GM19099 (cell line): Measurements from ENCODE around the gene C1orf232.

ENCODE experiments used
- POLR2A ChIP-seq: IDR thresholded peaks from 3 replicates; pipeline ENCODE4 v1.6.1; 2011; ENCODE audit warnings: low read depth; ENCODE audit not compliant: insufficient read length; ENCODE audit errors: extremely low read depth

C1orf232 gene

GRCh38 chr1:26188477-26188876 is 19.7 kb upstream of the C1orf232 start:
- TF ChIP-seq POLR2A, result no peak

GRCh38 chr1:26187882-26188281 is 19.1 kb upstream of the C1orf232 start:
- TF ChIP-seq POLR2A, result no peak

DNA sequence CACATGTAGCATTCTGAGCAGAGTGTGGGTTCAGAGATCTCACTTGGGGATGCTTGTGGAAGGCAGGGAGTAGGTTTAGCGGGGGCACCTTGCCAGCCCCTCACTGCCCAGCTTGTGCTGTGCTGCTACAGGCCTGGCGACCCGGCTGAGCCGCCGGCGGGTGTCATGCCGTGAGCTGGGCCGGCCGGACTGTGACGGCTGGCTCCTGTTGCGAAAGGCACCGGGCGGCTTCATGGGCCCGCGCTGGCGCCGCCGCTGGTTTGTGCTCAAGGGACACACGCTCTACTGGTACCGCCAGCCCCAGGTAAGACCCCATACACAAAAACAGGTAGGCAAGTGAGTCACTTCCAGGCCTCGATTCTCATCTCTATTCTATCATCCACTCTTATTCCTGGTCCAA is 16.1 kb upstream of the C1orf232 start:
- no peak for TF ChIP-seq POLR2A

DNA sequence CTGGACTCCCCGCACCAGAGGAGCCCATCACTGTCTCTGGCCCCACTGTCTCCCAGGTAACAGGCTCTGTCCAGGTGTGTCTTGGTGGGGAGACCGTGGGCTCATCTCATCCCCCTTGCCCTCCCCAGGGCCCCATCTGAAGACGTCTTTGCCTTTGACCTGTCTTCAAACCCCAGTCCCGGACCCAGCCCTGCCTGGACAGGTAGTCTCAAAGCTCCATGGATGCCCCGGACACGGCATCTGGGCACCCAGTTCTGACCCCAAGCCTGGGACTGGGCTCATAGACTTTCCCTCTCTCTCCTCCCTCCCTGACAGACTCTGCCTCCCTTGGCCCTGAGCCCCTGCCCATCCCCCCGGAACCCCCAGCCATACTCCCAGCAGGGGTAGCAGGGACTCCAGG is 15.3 kb upstream of the C1orf232 start:
- no peak for TF ChIP-seq POLR2A

GRCh38 chr1:26182383-26182696 is 13.6 kb upstream of the C1orf232 start:
- TF ChIP-seq POLR2A, result no peak

DNA sequence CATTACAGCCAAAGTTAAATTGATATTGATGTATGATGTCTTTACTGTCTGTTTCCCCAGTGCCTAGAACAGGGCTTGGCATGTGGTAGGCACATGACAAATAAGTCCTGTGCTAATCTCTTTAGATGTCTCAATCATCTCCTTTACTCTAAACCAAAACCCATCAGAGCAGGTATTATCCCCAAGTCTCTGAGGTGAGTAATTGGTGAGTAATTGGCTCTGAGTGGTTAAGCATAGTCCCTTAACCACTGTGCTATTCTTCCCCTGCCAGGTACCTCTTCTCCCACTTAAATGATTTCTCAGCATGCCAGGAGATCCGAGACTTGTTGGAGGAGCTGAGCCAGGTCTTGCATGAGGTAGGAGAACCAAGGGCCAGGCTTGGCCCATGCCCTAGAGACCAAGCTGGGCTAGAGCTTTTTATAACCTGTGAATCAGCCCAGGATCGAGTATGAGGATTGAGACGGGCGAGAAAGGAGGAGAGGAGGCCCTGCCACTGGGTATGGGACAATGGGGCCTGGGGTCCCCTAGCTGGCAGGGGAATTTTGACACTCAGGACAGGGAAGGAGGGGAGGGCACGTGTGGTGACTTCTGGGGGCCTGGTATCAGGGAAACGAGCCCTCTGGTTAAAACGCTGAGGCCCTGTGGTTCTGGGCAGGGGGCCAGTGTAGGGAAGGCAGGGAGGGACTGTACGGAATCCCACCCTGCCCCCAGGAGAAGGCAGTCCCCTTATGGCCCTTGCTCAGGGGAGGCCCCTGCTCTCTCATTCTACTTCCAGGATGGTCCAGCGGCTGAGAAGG is 13.0 kb upstream of the C1orf232 start:
- TF ChIP-seq POLR2A, result no peak

GRCh38 chr1:26180010-26180506 is 11.3 kb upstream of the C1orf232 start:
- TF ChIP-seq POLR2A, result no peak

- TF ChIP-seq POLR2A, result no peak
Observed at GRCh38 chr1:26177182-26177684, 8.5 kb upstream of the C1orf232 start, which contains the start of gene CNKSR1. TSS of gene CNKSR1 (plus strand) at chr1:26177491. CDS start at chr1:26177548, 57 bp downstream.

DNA sequence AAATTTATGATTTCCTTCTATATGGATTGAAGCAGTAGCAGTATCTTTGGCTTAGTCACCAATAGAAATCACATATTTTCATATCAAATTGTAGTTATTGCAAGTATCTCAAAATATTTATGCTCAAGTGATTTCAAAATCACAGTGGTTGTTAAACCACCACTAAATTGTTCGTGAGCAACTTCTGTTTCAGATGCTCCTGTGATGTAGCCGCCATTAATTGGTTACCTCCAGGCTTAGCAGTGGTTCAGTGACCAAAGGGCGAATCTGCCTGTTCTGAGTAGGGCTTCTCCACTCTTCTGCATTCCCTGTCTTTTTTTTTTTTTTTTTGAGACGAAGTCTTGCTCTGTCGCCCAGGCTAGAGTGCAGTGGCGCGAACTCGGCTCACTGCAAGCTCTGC is 6.6 kb upstream of the C1orf232 start:
- no peak for TF ChIP-seq POLR2A

DNA sequence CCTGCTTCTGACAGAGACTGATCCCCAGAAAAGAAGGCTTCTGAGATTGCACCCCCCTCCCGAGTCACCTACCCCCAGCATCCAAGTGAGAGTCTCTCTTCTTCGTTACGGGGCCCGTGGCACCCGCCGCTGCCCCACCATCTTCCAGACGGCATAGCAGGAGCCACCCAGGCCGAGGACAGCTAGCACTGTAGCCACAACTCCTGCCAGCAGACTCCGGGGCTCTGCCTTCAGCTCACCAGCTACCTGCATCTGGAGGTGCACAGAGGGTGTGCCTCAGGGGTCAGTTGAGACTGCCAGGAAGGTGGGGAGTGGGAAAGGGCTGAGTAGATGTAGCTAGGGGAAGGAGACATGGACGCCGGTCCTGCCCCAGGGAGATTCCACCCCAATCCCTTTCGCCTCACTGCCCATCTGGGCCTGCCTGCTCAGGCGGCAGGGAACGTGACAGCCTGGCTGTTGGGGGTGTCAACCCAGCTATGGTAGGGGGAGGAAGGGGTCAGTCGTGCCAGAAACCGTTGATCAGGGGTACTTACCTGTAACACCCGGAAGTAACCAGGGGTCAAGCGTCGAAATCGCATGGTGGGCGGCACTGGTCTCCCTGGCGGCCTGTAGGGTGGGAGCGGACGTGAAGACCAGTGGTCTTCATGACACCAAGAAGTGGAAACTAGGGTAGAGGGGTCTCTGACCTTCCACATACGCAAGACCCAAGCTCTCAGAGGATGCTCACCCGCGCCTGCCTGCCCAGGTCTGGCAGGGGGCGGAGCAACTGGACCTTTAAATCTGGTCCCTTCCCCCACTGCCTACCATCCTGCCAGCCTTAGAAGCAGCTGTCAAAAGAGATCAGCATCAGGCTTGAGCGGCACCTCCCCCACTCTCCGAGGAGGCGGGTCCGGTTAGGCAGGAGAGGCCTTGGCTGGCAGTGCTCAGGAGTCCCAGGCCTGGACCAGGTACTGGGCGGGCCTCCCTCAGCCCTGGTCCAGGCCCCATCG is 2.6 kb upstream of the C1orf232 start, which contains the start of gene ZNF593OS:
Gene ZNF593OS (minus strand): TSS at position 749 of the 989 bp plus-strand sequence. CDS start 171 bp downstream, at position 578.
- TF ChIP-seq POLR2A, result no peak

DNA sequence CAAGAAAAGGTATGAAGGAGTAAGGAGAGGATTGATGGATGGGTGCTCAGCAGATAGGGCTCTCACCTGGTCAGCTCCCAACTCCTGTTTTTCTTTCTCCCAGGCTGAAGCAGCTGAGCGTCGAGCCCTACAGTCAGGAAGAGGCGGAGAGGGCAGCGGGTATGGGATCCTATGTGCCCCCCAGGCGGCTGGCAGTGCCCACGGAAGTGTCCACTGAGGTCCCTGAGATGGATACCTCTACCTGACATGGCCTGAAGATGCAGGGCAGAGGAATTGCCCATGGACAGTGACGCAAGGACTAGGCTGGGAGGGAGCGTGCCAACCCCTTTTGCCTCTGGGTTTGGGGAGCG is 1.7 kb upstream of the C1orf232 start:
- TF ChIP-seq POLR2A, result no peak

- TF ChIP-seq POLR2A, result peak; percentile 85
Observed at GRCh38 chr1:26169669-26170471, 1.1 kb upstream of the C1orf232 start, which contains the start of gene ZNF593. TSS of gene ZNF593 (plus strand) at chr1:26169908. CDS start at chr1:26169984, 76 bp downstream.

DNA sequence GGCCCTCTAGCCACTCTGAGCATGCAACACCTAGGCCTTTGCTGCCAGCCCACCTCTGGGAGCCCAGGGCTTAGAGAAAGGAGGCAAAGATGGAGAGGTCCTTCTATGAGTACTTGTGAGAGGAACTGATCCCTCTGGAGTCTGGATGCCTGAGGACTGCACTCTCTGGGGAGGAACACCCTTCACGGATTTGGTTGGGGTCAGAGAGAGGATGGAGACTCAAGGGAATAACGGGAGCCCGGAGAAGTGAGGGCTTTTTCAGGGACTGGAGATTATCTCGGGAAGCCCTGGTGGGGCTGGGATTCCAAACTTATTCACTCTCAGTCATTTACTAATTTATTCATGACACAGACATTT is 413 bp upstream of the C1orf232 start:
- no peak for TF ChIP-seq POLR2A

DNA sequence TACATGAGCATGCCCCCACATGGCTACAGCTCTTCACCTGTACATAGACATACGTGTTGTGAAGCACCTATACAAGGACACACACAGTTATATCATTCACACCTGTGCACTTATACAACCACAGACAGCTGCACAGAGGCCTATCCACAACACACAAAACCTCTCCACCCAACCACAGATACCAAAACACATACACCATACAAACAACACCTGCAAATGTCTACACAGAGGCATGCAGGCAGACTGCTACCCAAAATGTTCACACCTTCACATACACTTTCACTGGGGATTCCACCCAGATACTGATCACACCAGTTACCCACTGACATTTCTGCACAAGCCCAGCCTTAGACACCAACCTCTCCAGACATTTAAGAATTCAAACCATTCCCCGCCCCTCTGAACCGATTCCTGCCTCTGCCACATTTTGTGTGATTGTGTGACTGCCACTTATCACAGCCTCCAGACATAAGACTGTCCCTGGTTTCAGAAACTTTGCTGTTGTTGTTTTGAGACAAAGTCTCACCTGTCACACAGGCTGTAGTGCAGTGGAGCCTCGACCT is 2.0 kb downstream of the C1orf232 start:
- no peak for TF ChIP-seq POLR2A
